HG02852 (cell line): Measurements from ENCODE around the gene MLC1.

ENCODE experiments used
- ATAC-seq: cut with Tn5 transposase; IDR thresholded peaks from one replicate; pipeline ENCODE4 v1.9.1; 2021; ENCODE audit warnings: mild to moderate bottlenecking, moderate library complexity; ENCODE audit not compliant: unreplicated experiment

MLC1 gene

DNA sequence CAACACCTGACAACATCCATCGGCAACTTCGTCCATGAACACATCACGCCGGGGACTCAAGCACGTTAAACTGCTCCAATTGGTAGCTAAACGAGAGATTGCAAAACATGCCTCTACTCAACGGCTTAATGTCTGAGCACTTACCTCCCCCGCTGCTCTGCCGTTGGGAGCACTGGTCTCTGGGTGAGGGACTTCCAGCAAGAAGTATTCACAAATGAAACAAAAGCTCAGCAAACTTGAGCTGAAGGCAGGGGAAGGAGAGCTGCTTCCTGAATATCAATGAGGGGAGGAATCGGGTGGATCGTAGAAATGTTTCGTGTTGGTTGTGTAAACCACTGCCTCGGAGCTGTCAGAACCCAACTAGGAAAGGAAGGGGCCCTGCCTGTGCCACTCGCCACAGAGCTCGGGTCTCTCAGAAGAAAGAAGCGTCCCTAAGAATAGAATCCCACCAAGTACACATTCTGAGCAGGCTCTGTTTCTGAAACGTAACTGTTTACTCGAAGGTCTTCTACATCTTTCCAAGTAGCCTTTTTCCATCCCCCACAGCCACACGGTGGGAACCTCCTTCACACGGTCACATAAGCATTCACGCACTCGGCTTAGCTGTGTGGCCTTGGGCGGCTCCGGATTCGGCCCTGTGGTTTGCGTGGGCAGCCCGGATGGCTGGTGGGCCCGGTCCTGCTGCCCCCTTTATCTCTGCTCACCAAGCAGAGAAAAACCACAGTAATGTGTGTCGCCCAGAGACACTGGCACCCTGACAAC is at the start of gene MLC1:
Gene MLC1, minus strand, starts transcription at position 216 of the 762 bp plus-strand sequence. CDS start 524 bp downstream, outside the sequence.
- no peak for ATAC-seq

DNA sequence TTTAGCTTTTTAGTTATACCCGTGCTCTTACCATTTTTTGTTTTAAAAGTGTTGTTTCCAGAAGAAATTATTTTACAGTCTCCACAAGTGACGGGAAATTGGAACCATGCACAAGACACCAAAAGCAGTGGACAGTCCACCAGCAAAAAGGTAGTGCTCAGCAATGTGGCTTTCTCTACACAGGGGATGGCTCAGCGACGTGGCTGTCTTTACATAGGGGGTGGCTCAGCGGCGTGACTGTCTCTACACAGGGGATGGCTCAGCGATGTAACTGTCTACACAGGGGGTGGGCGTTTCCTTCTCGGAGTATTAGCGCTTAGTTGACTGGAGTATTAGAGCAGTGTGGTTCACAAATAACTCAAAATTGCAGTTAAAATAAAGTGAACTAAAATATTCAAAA is 49.3 kb upstream of the MLC1 start:
- no peak for ATAC-seq

DNA sequence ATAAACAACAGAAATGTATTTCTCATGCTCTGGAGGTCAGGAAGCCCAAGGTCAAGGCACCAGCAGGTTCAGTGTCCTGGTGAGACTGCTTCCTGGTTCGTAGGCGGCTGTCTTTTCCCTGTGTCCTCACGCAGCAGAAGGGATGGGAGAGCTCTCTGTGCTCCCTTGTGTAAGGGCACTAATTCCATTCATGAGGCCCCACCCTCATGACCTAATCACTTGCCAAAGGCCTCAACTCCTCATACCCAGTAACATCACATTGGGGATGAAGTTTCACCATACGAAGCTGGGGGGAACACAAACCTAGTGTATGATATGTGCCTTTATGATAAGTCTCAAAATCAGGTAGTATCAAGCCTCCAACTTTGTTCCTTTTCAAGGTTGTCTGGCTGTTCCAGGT is 46.7 kb upstream of the MLC1 start:
- no peak for ATAC-seq

DNA sequence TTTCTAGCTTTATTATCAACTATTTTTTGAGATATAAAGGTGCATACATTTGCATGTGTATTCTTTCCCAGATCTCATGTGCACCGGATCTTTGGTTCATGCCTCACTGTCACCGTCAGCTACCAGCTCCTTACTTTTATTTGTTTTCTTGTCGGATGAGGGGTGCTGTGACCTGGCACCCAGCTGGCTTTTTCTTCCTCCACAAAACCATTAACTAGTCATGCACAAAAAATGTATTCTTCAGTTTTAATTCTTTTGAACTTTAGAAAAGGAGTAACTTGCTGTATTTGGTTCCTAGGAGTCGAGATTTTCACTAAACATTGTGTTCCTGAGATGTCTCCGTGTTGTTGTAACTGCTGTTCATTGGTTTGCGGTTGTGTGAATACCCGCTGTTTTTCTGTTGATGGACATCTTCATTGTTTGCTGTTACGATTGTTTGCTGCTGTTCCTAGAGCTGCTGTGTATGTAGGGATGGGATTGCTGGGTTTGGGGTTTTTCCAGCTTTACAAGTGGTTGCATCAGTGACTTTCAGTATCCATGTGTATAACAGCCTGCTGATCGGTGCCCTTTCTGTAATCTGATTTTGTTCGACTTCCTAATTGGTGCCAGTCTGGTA is 44.0 kb upstream of the MLC1 start:
- no peak for ATAC-seq

DNA sequence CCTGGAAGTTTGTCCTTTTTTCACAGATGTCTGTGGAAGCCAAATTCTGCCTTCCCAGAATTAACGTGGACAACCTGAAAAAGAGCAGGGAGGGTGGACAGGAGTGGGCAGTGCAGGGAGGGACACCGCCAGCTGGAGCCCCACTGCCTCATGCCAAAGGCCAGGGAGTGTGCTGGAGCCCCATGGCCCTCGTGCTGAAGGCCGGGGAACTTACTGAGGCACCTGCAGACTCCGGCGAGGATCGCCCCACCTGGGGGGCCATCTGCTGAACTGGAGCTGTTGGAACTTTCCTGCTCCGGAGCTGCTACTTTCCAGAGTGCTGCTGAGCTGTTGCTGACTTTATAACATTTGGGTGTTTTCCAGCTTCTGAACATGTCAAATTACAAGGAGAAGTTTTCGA is 39.8 kb upstream of the MLC1 start:
- no peak for ATAC-seq

DNA sequence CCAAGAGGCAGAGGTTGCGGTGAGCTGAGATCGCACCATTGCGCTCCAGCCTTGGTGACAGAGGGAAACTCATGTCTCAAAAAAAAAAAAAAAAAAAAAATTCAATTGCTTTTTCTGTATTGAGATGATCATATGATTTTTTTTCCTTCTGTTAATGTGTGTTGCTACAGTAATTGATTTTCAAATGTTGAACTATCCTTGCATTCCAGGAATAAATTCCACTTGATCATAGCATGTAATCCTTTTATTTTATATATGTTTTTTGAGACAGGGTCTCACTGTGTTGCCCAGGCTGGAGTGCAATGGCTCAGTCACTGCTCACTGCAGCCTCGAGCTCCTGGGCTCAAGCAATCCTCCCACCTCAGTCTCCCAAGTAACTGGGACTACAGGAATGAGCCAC is 37.9 kb upstream of the MLC1 start:
- ATAC-seq: no peak

DNA sequence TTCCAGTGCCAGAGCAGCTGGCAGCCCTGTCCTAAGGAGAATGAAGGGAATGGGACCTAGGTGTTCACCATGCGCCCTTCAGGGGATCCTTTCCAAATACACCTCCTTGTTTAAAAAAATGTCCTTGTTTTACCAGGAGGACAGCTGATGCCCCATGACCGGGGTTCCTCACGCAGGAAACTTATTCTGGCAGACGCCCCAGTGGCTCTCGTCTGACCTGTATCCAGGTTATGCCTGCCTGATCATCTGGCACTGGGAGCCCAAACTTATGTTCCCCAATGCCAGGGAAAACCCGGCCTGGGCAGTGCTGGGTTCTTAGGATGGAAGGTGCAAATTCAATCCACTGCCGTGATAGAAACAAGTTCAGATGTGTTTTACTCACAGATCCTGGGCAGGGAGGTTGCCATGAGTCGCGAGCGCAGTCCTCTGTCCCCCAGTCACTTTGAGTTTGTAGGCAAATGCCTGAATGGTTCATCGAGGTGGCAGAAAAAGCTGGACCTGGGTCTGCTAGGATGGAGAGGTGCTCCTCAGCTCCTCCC is 36.0 kb upstream of the MLC1 start:
- no peak for ATAC-seq

DNA sequence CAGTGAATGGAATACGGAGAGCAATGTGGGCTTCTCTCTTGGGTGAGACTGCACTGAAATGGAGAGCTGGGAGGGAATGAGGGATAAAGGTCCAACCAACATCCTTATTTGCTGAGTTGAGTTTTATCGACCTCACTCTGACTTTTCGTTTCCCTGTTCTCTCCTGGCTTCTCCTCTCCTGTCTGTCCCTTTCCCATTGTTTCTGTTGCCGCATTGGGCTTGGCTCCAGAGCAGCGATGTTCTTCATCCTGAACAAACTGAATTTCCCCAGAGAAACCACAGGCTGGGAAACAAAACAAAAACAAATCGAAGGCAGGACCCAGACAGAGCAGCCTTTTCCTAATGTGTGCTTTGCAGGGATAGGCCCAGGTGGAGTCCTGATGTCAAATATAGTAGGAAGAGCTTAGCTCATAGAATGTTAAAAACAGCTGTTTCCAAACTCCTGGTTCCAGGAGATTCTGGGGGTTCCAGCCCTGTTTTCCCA is 34.6 kb upstream of the MLC1 start:
- ATAC-seq: no peak

DNA sequence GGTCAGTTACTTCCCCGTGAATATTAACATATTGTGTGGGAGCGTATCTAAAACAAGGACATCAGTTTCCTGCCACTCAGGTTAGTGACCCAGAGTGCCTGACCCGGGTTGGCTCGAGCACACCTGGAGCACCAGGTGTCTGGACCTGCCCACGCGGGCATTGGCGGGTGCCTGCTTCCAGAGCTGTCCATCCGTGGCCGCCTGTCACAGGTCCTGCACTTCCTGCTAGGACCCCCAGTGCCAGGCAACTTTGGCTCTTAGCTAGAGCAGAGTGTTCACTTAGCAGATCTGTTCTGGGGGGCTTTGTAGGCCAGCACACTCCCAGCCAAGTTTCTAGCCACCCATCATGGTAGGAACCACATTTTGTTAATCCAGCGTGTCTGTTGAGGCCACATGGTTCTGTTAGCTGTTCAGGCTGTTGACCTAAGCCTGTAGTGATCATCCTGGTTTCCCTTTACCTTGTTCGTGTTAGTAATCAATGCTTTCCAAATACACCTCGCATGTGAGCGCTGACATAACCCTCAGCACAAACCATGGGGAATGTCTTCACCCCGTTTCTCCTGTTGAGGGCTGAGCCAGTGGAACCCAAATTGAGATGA is 34.0 kb upstream of the MLC1 start:
- ATAC-seq: no peak

DNA sequence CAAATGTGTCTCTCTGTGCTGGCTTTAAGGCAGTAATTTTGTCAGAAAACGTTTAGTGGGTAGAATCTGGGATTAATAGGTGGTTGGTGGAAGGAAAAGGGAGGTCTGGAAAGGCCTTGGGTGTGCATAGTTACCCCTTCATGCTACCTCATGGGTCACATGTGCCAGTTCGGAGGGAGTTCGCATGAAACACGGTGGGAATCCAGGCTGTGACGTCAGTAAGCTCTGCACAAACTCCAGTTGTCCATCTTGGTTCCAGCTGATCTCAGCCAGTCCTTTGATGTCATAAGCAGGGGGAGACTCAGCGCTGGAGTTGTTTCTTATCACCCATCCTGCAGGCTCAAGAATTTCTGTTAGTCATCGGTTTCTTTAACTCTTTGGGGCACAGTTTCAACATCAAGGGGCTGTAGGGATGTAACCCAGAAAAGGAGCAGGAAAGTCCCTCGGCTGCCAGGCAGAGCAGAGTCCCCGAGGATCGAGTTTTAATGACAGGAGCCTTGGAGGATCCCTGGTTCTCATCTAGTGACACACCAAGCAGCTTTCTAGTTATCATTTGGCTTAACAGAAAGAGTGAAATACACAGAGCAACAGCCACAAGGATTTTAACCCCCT is 33.4 kb upstream of the MLC1 start:
- no peak for ATAC-seq

DNA sequence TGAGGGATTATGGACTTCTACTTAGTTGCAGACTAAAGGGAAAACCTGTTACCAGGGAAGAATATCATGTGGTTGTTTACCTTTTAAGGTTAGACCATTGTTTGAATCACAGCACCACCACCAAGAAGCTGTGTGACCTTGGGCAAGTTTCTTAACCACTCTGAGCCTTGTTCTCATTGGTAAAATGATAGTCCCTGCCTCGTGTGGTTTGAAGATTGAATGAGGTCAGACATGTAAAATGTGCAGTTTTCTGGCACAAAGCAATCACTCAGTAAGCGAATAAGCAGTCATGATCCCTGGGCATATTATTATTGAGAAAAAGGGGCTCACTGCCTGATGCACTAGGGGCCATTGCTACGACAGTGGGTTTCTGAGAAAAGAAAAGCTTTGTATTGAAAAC is 32.9 kb upstream of the MLC1 start:
- no peak for ATAC-seq

DNA sequence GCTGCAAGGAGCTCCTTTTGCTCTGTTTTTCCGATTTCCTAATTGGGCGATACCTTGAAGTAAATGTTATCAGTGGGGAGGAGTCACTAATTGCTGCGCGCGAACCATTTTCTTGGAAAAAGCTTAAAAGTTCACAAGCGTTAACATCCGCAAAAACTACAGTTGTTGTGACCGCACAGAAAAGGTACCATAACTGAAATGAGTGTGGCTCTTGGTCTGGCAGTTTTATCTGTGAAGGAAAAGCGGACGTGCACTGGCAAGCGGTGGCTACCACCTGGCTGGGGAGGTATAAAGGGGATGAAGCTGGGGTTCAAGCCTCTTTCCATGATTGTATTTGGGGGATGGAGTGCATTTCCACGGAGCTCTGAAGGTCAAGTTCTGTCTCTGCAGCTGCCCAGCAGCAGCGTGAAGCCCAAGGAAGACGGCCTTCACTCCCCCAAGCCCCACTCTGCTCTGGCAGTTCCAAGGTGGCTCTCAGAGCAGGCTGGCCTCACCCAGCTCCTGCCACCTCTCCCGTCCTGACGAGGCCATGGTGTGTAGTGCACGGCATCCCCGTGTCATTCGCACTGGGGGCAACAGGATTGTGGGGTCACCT is 32.0 kb upstream of the MLC1 start:
- ATAC-seq: no peak

DNA sequence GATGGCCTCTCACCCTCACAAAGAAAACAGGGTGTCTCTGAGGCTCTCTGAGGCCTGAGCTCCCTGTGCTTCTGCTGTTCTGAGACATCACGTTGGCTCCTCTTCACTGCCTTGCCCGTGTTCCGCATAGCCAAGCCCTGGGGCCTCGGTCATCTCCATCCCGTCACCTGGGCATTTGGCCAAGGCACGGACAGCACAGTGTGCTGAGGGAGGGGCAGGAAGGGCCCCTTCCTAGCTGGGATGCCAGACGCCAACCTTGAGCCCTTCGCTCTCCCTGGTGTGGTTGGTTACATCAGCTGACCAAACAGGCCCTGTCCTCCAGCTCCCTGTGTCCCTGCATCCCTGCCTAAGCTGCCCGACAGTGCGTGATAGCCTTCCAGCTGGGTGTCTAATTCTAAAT is 30.5 kb upstream of the MLC1 start:
- no peak for ATAC-seq

DNA sequence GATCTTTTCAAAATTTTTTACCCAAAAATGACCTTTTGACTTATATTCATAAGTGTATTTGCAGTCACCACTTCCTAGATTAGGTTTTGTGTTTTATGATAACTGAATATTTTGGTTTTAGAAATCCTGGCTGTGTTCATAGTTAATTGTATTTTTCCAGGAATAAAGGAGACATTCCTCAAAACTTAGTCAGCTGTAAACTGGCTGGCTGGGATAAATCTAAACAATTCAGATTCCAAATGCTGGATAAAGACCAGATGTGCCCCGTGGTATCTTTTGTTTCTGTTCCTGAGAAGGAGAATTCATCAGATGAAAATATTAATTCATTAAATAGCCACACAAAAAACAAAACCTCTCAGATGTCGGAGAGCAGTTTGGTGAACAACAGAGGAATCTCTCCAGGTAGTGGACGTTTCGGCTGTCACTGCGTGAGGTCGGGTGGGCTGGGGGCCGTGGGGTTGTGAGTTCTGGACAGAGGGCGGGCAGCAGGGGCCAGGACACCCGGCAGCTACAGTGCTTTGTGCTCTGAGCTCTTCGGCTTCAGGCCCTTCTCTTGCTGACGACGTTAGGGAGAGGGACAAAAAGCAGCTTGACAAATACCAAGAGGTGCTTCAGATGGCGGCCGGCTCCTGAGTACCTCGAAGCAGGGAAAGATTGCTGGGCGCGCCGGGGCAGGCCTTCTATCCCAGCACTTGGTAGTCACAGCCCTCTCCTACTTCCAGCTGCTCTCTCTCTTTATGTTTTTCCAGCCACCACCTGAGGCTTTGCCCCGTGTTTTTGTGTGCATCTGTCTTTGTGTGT is 29.2 kb upstream of the MLC1 start:
- ATAC-seq: no peak

DNA sequence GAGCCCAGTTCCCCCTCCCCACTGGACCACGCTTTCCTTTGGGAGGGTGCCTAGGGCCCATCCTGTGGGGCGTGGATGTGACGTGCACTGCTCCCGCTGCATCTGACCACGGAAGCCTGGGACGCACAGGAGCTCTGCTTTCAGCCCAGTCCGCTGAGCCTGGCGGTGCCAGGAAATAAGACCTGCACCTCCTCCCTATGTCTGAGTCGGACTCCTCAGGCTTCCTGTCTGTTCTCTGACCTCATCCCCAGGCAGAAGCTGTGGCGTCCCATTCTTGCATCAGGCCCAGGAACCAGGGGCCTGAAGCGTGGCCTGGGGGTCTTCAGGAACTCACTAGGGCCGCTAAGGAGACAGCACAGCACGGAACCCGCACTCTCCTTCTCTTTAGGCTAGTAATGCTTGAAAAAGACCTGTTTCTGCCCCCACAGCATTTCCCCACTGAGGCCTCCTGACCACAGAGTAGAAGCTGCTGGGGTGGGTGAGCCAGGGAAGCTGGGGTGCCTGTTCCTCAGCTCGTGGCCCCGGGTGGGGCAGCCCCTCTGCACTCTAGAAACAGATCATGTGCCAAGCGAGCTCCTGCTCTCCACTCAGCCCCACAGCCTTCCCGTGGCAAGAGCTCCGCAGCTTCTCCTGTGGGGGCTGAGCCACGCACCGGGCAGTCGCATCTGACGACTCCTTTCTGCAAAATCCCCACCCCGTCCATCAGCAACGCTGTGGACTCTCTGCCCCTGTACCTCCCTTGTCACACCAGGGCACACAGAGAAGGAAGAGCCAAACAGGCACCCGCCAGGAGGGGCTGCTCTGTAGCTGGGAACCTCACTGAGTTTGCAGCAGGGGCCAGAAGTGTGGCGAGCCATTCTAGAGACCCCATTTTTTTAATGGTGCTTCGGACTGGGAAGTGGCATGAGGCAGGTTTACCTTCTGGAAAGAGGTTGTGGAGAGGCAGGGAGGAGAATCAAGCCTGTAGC is 27.2 kb upstream of the MLC1 start:
- no peak for ATAC-seq

DNA sequence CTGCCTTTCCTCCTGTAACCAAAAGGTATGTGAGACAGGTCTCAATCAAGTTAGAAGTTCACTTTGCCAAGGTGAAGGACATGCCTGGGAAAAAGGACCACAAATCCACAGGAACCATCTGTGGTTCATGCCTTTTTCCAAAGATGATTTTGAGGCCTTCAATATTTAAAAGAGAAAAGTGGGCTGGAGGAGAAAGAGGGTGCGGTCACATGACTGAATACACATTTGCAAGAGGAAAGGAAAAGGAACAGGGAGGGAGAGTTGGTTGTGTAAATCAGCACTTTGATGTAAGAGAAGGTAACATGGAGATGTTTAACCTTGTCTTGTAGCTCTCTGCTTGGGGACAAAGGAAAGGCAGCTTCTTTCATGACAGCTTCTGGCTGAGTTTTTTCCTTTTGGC is 25.8 kb upstream of the MLC1 start:
- ATAC-seq: no peak

DNA sequence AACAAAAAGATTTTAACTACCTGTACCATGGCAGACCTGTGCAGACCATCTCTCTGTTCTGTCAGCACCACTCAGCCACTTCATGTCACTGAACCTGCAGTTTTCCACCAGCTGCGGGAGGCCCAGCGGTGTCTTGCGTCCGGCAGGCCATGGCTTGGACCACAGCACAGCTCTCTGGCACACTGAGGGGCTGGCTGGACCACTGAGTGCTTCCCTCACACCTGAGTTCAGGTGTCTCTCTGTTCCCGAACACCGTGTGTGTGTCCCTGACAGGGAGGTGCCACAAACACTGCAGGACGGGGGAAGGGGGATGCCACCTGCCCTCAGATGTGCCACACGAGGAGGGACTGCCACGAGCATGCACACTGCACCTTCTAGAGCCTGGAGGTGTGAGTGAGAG is 22.3 kb upstream of the MLC1 start:
- ATAC-seq: no peak

DNA sequence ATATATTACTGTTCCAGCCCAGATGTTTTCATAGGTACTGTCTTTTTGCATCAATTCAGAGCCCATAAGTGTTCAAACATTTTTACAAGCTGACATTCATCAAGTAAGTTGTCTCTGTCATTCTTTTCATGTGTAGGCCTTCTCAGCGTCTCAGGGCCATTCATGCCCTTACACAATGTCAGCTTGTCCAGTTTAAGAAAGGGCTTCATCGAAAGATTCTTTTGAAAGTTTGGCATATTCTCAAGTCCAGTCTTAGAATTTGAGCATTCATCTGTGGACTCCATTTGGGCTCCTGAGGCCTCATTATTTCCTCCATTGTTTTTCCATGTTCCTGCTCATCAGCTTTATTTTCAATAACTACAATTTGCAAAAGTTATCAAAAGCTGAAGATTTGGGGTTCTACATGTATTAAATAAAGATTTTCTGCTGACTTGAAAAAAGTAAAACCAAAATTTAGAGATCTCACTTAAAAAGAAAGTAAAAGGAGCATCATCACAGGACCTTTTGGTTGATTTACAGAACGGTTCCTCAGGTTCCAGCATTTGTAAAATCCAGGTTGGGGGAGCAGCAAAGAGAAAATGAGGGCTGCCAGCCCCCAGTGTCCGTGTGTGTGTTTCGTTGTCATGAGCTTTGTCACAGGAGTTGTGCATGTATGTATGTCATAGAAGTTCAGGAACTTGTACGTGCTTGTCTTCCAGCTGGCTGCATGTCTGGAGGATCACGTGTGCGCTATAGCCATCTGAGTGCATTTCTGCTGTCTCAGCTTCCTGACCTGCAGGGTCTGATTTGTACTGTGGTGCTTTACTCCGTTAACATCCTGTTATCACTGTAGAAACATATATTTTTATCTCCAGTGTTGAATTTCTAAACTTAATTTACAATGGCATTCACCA is 20.2 kb upstream of the MLC1 start:
- ATAC-seq: no peak
